ENCODE data around the gene GOPC.

GOPC gene

GRCh38 chr6:117512987-117513573 is 89.2 kb downstream of the GOPC start:
- DNase-seq: no peak

DNA sequence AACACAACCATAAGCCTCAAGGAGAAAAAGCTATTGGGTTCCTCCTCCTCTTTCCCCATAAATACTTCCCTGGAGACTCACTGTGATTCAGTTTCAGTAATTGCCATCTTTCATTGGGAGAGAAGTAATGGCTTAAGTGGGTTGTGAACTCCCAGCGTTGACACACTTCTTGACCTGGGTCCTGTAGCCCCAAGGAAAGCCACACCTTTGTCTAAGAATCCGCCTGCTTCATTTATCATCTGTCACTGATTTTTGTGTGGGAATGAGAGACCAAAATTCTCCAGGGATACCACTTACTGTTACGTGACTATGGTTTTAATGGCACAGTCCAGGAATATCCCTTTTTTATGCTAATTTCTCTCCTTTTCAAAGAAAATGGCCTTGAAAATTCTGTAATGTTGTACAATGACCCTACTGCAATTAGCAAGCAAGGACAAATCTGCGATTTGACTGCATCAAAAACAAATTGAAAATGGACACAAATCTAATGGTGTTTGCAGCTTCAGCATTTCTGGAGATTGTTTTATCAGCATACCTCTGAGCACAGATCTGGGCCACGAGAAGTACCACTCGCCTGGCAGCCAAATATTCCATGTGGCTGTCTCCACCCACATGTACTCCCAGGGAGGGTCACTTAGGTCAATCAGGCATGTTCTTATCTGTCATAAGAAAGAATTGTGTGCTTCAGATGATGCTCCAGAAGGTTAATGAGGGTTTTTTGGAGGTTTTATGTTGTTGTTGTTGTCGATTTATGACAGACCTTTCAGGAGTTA is 90.1 kb downstream of the GOPC start:
- DNase-seq: no peak
